AG09319 (cell line): Measurements from ENCODE around the gene USP17L22.
"Not testable (repeated sequence)": the region's sequence is repeated elsewhere in the genome, so short reads cannot be mapped to it uniquely, and the experiment has no call there.

ENCODE experiments used
- DNase-seq: peaks from one replicate; pipeline ENCODE4 v3.0.0-alpha.2; 2010; ENCODE audit warnings: low read depth; ENCODE audit errors: extremely low read depth

The USP17L22 gene

GRCh38 chr4:9267319-9267718 is at the start of gene USP17L22:
Gene USP17L22 (plus strand): TSS chr4:9267619. CDS start chr4:9267619, 0 bp downstream.
- DNase-seq = not testable (repeated sequence)

- not testable (repeated sequence) for DNase-seq
Observed at GRCh38 chr4:9219852-9220251, 47.6 kb upstream of the USP17L22 start, which contains the start of gene USP17L12. Gene USP17L12 (plus strand): TSS chr4:9220152. CDS start chr4:9220152, 0 bp downstream.

GRCh38 chr4:9224596-9224995 is 42.8 kb upstream of the USP17L22 start, which contains the start of gene USP17L13:
Gene USP17L13 (plus strand): TSS chr4:9224896. CDS start chr4:9224896, 0 bp downstream.
- DNase-seq = not testable (repeated sequence)

GRCh38 chr4:9230249-9230648 is 37.2 kb upstream of the USP17L22 start:
- not testable (repeated sequence) for DNase-seq

- not testable (repeated sequence) for DNase-seq
Observed at GRCh38 chr4:9234085-9234484, 33.3 kb upstream of the USP17L22 start, which contains the start of gene USP17L15. Gene USP17L15 (plus strand): TSS chr4:9234385. CDS start chr4:9234385, 0 bp downstream.

GRCh38 chr4:9238461-9238860 is 29.0 kb upstream of the USP17L22 start:
- DNase-seq = not testable (repeated sequence)

- DNase-seq = not testable (repeated sequence)
Observed at GRCh38 chr4:9243579-9243978, 23.8 kb upstream of the USP17L22 start, which contains the start of gene USP17L17. Gene USP17L17 (plus strand): TSS chr4:9243879. CDS start chr4:9243879, 0 bp downstream.

GRCh38 chr4:9247953-9248680 is 19.3 kb upstream of the USP17L22 start, which contains the start of gene USP17L18:
Gene USP17L18 (plus strand): TSS chr4:9248630. CDS start chr4:9248630, 0 bp downstream.
- not testable (repeated sequence) for DNase-seq

- DNase-seq = not testable (repeated sequence)
Observed at GRCh38 chr4:9253078-9253477, 14.3 kb upstream of the USP17L22 start, which contains the start of gene USP17L19. Gene USP17L19 (plus strand): TSS chr4:9253378. CDS start chr4:9253378, 0 bp downstream.

GRCh38 chr4:9257824-9258223 is 9.6 kb upstream of the USP17L22 start, which contains the start of gene USP17L20:
Gene USP17L20 (plus strand): TSS chr4:9258124. CDS start chr4:9258124, 0 bp downstream.
- not testable (repeated sequence) for DNase-seq

- DNase-seq = not testable (repeated sequence)
Observed at GRCh38 chr4:9262572-9262971, 4.8 kb upstream of the USP17L22 start, which contains the start of gene USP17L21. Gene USP17L21 (plus strand): TSS chr4:9262872. CDS start chr4:9262872, 0 bp downstream.

- not testable (repeated sequence) for DNase-seq
Observed at GRCh38 chr4:9271719-9272118, 4.3 kb downstream of the USP17L22 start.
